Keratinocyte (primary cell): ENCODE data around the gene INSL4. TPM values are rescaled to one million over a fixed set of nuclear protein-coding genes. Genes with fewer than 3 reads are reported as not detected.

Experiments used
- DNase-seq: peaks from one replicate; pipeline ENCODE4 v3.0.0-alpha.2; 2011; ENCODE audit warnings: low read depth, missing footprints, low spot score
- FAIRE-seq: peaks from 2 replicates; lab custom pipeline; 2011; peaks lifted over from hg19 to GRCh38; lab: Jason Lieb, UNC
- H2AFZ ChIP-seq: 2 replicates; pipeline ENCODE4 v1.6.0; 2012; ENCODE audit warnings: low read length, control low read depth, inconsistent platforms; ENCODE audit not compliant: control insufficient read depth
- H3K27ac ChIP-seq: 2 replicates; pipeline ENCODE4 v1.5.1; 2011; ENCODE audit warnings: low read length; ENCODE audit not compliant: control insufficient read depth, insufficient read depth
- H3K27me3 ChIP-seq: 3 replicates; pipeline ENCODE4 v1.6.0; 2011; ENCODE audit warnings: low read length; ENCODE audit not compliant: control insufficient read depth, insufficient read depth; ENCODE audit errors: extremely low read depth
- H3K36me3 ChIP-seq, 2 experiments: 2 replicates in 1 of 2; 3 replicates in 1 of 2; pipeline ENCODE4 v1.5.1; 2011; ENCODE audit warnings: low read length in 2 of 2, mild to moderate bottlenecking in 1 of 2; ENCODE audit not compliant: control insufficient read depth in 2 of 2, insufficient read depth in 2 of 2; ENCODE audit errors: extremely low read depth in 1 of 2
- H3K4me1 ChIP-seq: 3 replicates; pipeline ENCODE4 v1.5.1; 2011; ENCODE audit warnings: low read length; ENCODE audit not compliant: control insufficient read depth, insufficient read depth; ENCODE audit errors: extremely low read depth
- H3K4me2 ChIP-seq: 3 replicates; pipeline ENCODE4 v1.6.0; 2011; ENCODE audit warnings: low read depth, low read length; ENCODE audit not compliant: control insufficient read depth, insufficient read depth; ENCODE audit errors: extremely low read depth
- H3K4me3 ChIP-seq, 3 experiments: fragments of 200-600 bp in 1 of 3; sonication (generic) in 1 of 3; 2 replicates in 2 of 3; 3 replicates in 1 of 3; pipeline ENCODE4 v1.5.1; 2011 to 2016; ENCODE audit warnings: low read length in 3 of 3, mild to moderate bottlenecking in 3 of 3, control low read depth in 2 of 3, inconsistent platforms in 1 of 3, low read depth in 1 of 3, mixed read lengths in 1 of 3, mixed run types in 1 of 3, moderate library complexity in 1 of 3; ENCODE audit not compliant: control insufficient read depth in 2 of 3, insufficient read depth in 2 of 3; ENCODE audit errors: extremely low read depth in 1 of 3
- H3K79me2 ChIP-seq: 2 replicates; pipeline ENCODE4 v1.6.0; 2012; ENCODE audit warnings: low read length; ENCODE audit not compliant: control insufficient read depth, insufficient read depth
- H3K9ac ChIP-seq: 3 replicates; pipeline ENCODE4 v1.6.0; 2011; ENCODE audit warnings: low read length; ENCODE audit not compliant: control insufficient read depth, insufficient read depth; ENCODE audit errors: extremely low read depth
- H3K9me1 ChIP-seq: 3 replicates; pipeline ENCODE4 v1.6.0; 2011; ENCODE audit warnings: low read length; ENCODE audit not compliant: control insufficient read depth, insufficient read depth; ENCODE audit errors: extremely low read depth
- H3K9me3 ChIP-seq: 2 replicates; pipeline ENCODE4 v1.5.1; 2012; ENCODE audit warnings: low read depth, low read length; ENCODE audit not compliant: control insufficient read depth
- H4K20me1 ChIP-seq: 3 replicates; pipeline ENCODE4 v1.6.0; 2011; ENCODE audit warnings: low read length; ENCODE audit not compliant: control insufficient read depth, insufficient read depth; ENCODE audit errors: extremely low read depth
- CTCF ChIP-seq, 3 experiments: IDR thresholded peaks in 1 of 3; conservative IDR thresholded peaks in 1 of 3; optimal IDR thresholded peaks in 1 of 3; 2 replicates in 2 of 3; 3 replicates in 1 of 3; pipeline versions ENCODE3 to v1.5.1; 2011; ENCODE audit warnings: low read length in 3 of 3, mild to moderate bottlenecking in 3 of 3, moderate library complexity in 2 of 3, control low read depth in 1 of 3, inconsistent platforms in 1 of 3; ENCODE audit not compliant: insufficient read depth in 2 of 3; ENCODE audit errors: extremely low read depth in 1 of 3
- EZH2 ChIP-seq: IDR thresholded peaks from one replicate; pipeline ENCODE4 v1.6.1; 2012; ENCODE audit warnings: inconsistent platforms, mild to moderate bottlenecking, low read length, moderate library complexity
- dilution Hi-C: fragments of 300-500 bp; cut with MboI; formaldehyde crosslinking; loops from one replicate; pipeline ENCODE4 v1.7.0; 2020; ENCODE audit warnings: low sequenced_read_pairs; ENCODE audit not compliant: extremely low pct_ligation_motif_present
- polyA plus RNA-seq, 5 experiments: library from polyadenylated mRNA; depleted of rRNA in 3 of 5; stranded (reverse) in 3 of 5; stranded (forward) in 1 of 5; unstranded in 1 of 5; fragments of >200 nt; gene quantifications; 1 replicate in 1 of 5; 2 replicates in 3 of 5; 3 replicates in 1 of 5; pipeline versions ENCODE4 v1.2.1 to v1.2.3, GENCODE V29; 2011 to 2012; ENCODE audit warnings: missing spikeins in 2 of 5, low read depth in 1 of 5, low replicate concordance in 1 of 5

The INSL4 gene
- polyA plus RNA-seq, 1 donor (not counting 4 experiments of a cell fraction or from before 2014, with no cell fraction given), result not detected

DNA sequence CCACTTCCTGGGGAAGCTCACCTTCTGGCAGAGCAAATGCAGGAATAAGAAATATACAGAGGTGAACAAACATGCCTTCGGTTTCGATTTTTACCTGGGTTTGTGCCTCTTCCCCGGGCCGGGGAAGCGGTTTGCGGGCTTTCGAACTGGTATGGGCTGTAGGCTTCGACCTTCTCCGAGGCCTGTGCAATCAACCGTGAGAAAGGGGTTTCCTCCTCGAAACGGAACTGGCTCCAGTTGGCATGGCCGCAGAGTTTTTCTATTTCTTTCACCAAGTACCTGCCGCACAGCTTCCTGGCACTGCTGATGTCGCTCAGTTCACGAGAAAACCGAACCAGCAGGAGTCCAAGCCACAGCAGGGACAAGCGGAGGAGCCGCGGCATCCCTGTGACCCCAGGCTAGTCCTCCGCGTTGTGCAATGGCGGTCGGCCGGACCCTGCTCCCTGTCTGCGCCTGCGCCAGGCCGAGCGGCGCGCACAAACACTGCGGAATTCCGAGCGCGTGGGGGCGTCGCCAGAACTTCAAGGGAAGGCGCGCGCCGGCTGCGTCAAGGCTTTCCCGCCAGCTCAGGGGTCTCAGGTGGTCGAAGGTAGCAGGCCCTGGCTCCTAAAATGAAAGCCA lies 45.9 kb upstream of the INSL4 start, which contains the start of gene INSL6:
Gene INSL6, minus strand, starts transcription at position 420 of the 621 bp plus-strand sequence. Its CDS starts 37 bp downstream, at position 383.
- Histone ChIP-seq H2AFZ (no peak within 1 kb of the TSS), H3K9me1 (no peaks in the 10 kb centered on the region), H3K9ac (no peak within 1 kb of the TSS), H3K4me3 (no peak within 1 kb of the TSS), H3K27ac (no peak within 1 kb of the TSS), H3K4me2 (no peak within 1 kb of the TSS), H4K20me1 (no peaks in the 10 kb centered on the region), H3K4me1 (no peaks in the 10 kb centered on the region), H3K79me2 (no peaks in the 10 kb centered on the region), H3K36me3 (no peaks in the 10 kb centered on the region), H3K9me3 (no peaks in the 10 kb centered on the region), H3K27me3 (no peaks in the 10 kb centered on the region)
- TF ChIP-seq CTCF (optimal IDR thresholded peaks at IDR 0.05 in 1 of 3, IDR thresholded peaks at IDR 0.05 in 1 of 3, conservative IDR thresholded peaks at IDR 0.05 in 1 of 3; ENCODE audit: extremely low read depth in 1 of 3, insufficient read depth in 2 of 3, low read length in 3 of 3) (no peak), EZH2 (no peak)
- dilution Hi-C loops, result no loop called here
- FAIRE-seq, result no peak
- DNase-seq, result no peak

DNA sequence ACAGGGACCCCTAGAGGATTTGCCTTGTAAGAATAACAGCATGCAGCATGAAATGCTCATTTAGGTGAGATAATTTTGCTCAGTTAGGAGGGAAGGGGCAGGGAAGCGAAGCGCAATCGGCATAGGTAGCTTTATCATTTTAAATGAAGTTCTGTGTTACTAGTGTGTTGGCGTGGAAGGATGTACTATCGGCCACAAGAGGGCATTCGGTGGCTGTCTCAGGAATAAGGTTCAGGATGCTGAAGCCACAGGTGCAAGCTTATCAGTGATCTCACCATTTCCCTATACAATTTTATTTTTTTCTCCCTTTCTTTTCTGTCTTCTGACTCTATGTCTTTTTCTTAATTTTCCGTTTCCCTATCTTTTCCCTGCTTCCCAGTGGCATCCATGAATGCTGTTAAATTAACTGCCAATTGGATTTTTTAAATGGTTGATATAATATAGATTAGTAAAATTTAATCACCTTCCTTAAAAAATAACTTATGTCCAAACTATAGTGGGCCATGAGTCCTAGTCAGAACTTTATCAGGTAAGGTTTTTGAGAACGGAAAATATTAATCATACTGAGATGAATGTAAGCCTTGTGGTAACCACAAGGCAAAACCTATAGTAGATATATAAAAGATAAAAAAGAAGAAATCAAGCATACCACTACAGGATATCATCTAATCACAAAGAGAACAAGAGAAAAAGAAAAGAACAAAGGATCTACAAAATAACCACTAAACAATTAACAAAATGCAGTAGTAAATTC lies 44.6 kb upstream of the INSL4 start:
- no peak overlapping the region for H3K27ac ChIP-seq
- TF ChIP-seq CTCF (optimal IDR thresholded peaks at IDR 0.05 in 1 of 3, IDR thresholded peaks at IDR 0.05 in 1 of 3, conservative IDR thresholded peaks at IDR 0.05 in 1 of 3; ENCODE audit: extremely low read depth in 1 of 3, insufficient read depth in 2 of 3, low read length in 3 of 3), result peak; percentile 75 to 92 (median 80)
- no peak for TF ChIP-seq EZH2
- H4K20me1 ChIP-seq, result no peaks in the 10 kb centered on the region
- no peaks in the 10 kb centered on the region for H3K9me1 ChIP-seq
- no peak overlapping the region for H3K4me3 ChIP-seq
- peak; percentile 91 for FAIRE-seq
- H3K9ac ChIP-seq, result no peak overlapping the region
- no peak overlapping the region for H2AFZ ChIP-seq
- H3K9me3 ChIP-seq, result no peaks in the 10 kb centered on the region
- no peaks in the 10 kb centered on the region for H3K36me3 ChIP-seq
- no peak overlapping the region for H3K4me2 ChIP-seq
- H3K27me3 ChIP-seq, result peaks cover 1% of the 10 kb centered on the region
- no peaks in the 10 kb centered on the region for H3K4me1 ChIP-seq
- dilution Hi-C loops, result no loop called here
- DNase-seq, result peak; percentile 9
- no peaks in the 10 kb centered on the region for H3K79me2 ChIP-seq
